IPS-18a (cell line): Measurements from ENCODE around the gene SCG5.
A peak's percentile ranks its signal among the peaks of the same experiment; 100 is the strongest.

Experiments
- H3K27ac ChIP-seq: one replicate; pipeline ENCODE4 v1.5.1; 2013; ENCODE audit warnings: low read length
- H3K27me3 ChIP-seq: one replicate; pipeline ENCODE4 v1.6.1; 2013; ENCODE audit warnings: mild to moderate bottlenecking, low read length; ENCODE audit not compliant: control insufficient read depth, insufficient read depth
- H3K36me3 ChIP-seq: one replicate; pipeline ENCODE4 v1.6.1; 2013; ENCODE audit warnings: low read depth, low read length; ENCODE audit not compliant: control insufficient read depth
- H3K4me1 ChIP-seq: one replicate; pipeline ENCODE4 v1.6.1; 2013; ENCODE audit warnings: low read depth, low read length; ENCODE audit not compliant: control insufficient read depth
- H3K4me3 ChIP-seq: one replicate; pipeline ENCODE4 v1.5.1; 2013; ENCODE audit warnings: low read length
- H3K9ac ChIP-seq: one replicate; pipeline ENCODE4 v1.6.1; 2013; ENCODE audit warnings: mild to moderate bottlenecking, low read length, moderate library complexity
- H3K9me3 ChIP-seq: one replicate; pipeline ENCODE4 v1.6.1; 2013; ENCODE audit warnings: low read depth, low read length; ENCODE audit not compliant: control insufficient read depth

The SCG5 gene

DNA sequence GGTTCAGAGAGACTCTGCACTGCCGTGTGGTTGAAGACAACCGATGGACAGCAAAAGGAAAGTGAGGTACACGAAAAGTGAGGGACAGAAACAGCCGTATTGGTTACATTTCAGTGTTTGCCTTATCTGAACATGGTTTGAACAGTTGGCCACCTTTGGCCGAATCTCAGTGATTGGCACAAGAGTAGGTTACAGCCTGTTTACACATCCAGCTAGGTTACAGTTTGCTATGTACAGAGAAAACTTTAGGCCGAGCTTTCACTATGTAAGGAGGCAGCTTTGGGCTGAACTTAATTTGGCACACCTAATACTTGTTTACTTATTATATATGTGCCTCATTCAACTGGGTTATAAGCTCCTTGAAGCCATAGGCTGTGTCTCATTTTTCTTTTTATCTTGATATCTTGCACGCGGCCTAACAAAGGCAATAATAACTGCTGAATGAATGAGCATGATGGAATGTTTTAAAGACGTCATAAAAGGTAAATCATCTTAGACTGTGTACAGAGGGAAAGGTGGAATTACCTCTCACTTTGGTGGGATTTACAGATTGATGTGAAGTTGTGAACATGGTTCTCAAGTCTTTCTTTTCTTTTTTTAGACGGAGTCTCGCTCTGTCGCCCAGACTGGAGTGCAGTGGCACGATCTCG, 59.1 kb downstream of the SCG5 start:
- no peaks in the 10 kb centered on the region for H3K4me1 ChIP-seq
- H3K4me3 ChIP-seq: no peak overlapping the region
- H3K27ac ChIP-seq: no peak overlapping the region
- no peak overlapping the region for H3K9ac ChIP-seq
- H3K27me3 ChIP-seq: no peaks in the 10 kb centered on the region
- H3K36me3 ChIP-seq: no peaks in the 10 kb centered on the region
- H3K9me3 ChIP-seq: no peaks in the 10 kb centered on the region

DNA sequence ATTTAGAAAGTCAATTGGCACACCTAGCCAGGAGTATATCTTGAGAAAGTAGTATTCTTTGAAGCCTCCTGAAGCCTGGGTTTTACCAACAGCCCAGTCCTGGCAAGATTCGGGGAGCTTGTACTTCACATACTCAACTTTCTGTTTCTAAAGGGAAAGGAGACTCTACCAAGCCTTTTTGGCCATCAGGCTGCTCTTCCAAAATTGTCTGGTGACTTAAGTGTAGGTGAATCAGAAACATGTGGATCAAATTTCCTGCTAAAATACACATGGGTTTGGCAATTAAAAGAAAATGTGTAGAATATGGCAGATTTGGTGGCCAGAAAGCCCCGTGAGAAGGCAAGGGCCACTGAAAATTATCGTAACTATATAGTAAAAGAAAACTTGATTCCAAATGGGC, 60.4 kb downstream of the SCG5 start:
- no peaks in the 10 kb centered on the region for H3K9me3 ChIP-seq
- no peak overlapping the region for H3K27ac ChIP-seq
- no peaks in the 10 kb centered on the region for H3K36me3 ChIP-seq
- H3K9ac ChIP-seq: no peak overlapping the region
- H3K27me3 ChIP-seq: no peaks in the 10 kb centered on the region
- no peak overlapping the region for H3K4me3 ChIP-seq
- H3K4me1 ChIP-seq: no peaks in the 10 kb centered on the region

DNA sequence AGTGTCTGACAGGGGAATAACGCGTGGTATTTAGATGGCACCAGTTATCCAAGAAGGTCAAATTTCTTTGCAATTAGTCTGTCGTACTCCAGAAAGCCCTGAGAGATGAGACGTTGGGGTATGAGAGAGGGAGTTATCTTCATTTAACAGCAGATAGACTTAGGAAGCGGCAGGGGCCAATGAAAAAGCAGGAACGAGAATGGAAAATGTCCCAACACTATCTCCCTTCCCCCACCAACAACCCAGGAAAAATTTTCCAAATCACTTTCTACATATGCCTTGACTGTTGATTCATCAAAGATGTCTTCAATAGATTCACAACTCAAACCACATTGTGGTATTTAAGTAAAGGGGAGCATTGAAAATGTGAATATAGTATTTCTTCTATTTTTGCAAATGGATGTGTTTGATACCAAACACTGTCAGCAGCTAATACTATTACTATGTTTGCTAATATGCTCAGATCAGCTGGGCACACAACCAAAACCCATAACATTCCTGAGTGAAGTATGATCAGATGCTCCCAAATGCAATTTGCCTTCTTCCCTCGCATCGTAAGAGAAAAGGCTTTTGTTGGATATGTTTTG, 63.0 kb downstream of the SCG5 start:
- Histone ChIP-seq H3K4me1 (no peaks in the 10 kb centered on the region), H3K27me3 (no peaks in the 10 kb centered on the region), H3K4me3 (no peak overlapping the region), H3K9ac (no peak overlapping the region), H3K36me3 (no peaks in the 10 kb centered on the region), H3K9me3 (no peaks in the 10 kb centered on the region), H3K27ac (no peak overlapping the region)

DNA sequence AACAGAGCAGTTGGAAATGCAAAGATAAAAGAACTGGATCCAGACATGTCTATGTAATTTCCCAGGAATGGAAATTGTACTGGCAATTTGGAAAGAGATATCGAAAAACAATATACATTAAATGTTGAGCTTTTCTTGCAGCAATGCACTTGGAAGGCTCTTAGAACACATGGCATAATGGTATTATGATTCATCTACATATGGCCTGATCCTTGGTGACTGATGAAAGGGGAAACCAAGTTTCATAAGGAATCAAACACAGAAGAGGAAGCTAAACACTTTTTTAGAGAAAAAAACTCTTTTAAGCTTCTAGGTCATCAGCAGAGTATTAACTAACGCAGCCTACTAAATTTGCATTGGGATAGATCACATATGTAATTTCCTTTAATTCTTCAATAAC, 63.9 kb downstream of the SCG5 start:
- H3K27ac ChIP-seq: no peak overlapping the region
- H3K9ac ChIP-seq: no peak overlapping the region
- H3K9me3 ChIP-seq: no peaks in the 10 kb centered on the region
- no peak overlapping the region for H3K4me3 ChIP-seq
- no peaks in the 10 kb centered on the region for H3K36me3 ChIP-seq
- H3K4me1 ChIP-seq: no peaks in the 10 kb centered on the region
- H3K27me3 ChIP-seq: no peaks in the 10 kb centered on the region

DNA sequence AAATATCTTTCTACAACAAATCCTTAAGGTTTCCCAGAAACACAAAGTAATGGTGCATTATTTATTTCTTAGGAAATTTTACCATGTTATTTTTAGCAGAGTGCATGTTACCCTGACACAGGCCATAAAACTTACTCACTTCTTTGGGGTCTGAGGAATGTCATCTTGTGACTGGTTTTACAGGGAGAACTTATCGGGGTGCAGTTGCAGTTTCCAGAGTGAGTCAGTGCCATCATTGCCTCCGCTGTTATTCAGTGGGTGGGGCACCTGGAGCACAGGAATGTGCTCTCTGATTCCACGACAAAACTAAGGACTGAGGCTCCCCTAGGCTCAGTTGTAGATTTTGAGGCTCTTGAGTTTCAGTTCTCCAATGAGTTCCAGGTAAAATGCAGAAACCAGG, 65.2 kb downstream of the SCG5 start:
- Histone ChIP-seq H3K4me3 (no peak overlapping the region), H3K9ac (no peak overlapping the region), H3K27me3 (no peaks in the 10 kb centered on the region), H3K36me3 (no peaks in the 10 kb centered on the region), H3K9me3 (no peaks in the 10 kb centered on the region), H3K27ac (no peak overlapping the region), H3K4me1 (no peaks in the 10 kb centered on the region)

DNA sequence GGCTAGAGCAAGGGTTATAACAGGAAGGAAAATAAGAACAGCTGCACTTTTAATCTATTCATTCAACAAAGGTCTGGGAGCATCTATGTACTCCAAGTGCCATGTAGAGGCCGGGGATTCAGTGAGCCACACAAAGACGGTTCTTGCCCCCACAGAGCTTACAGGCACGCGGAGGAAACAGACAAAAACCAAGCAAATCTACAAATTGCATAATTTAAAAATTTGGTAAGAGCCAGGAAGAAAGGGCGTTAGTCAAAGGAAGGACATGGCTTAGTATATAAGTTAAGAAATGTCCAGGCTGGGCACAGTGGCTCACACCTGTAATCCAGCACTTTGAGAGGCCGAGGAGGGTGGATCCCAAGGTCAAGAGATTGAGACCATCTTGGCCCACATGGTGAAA, 65.9 kb downstream of the SCG5 start:
- H3K36me3 ChIP-seq: no peaks in the 10 kb centered on the region
- H3K9ac ChIP-seq: no peak overlapping the region
- H3K4me3 ChIP-seq: no peak overlapping the region
- H3K4me1 ChIP-seq: no peaks in the 10 kb centered on the region
- no peaks in the 10 kb centered on the region for H3K27me3 ChIP-seq
- no peaks in the 10 kb centered on the region for H3K9me3 ChIP-seq
- H3K27ac ChIP-seq: no peak overlapping the region

DNA sequence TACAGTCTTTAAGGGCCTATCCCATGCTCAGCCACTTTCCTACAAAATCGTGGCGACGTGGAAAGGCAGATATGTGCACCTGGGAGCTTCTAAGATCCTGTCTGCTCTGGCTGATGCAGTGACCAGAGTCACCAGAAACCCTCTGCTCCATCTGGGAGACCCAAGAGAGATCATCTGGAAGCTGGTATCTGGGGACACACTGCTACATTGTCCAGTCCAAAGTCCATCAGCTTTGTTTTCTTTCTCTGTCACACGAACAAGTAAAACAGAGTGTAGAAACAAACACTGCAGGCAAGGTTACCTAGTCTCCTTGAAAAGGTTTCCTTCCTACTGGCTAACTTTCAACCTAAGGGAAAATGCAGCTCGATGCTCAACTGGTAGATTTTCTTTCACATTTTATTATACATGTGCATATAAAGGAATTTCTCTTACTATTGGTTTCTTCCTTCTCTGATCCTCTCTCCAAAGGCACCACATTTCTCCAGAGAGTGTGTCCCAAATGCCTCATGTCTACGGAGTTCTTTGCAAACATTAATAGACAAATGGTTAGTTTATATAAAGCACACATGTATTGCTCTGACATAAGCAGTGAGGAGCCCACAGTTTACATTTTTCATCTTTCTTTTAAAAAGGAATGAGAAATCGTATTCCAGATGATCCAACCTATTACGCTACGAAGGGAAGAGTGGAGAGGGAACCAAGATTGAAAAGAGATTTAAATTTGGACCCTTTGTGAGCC, 68.0 kb downstream of the SCG5 start:
- Histone ChIP-seq H3K27me3 (peaks cover 12% of the 10 kb centered on the region), H3K4me1 (no peaks in the 10 kb centered on the region), H3K36me3 (no peaks in the 10 kb centered on the region), H3K9ac (no peak overlapping the region), H3K9me3 (no peaks in the 10 kb centered on the region), H3K4me3 (no peak overlapping the region), H3K27ac (no peak overlapping the region)

DNA sequence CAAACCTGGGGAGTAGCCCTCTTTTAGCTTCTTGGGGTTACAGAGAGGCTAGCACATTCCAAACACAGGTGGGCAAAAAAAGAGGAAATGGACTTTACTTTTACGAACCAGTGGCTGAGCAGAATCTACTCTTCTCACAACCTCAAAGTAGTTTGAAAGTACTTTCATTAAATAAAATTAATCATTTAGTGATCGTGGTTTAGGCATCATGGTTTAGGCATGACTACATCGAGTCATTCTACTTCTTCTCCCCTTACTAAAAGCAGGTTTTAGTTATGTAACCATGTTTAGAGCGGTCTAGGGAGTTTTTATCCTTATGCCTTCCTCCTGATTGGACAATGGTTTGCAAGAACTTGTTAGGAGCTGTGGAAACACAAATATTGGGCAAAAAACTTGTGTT, 73.8 kb downstream of the SCG5 start:
- peaks cover 70% of the 10 kb centered on the region for H3K27me3 ChIP-seq

DNA sequence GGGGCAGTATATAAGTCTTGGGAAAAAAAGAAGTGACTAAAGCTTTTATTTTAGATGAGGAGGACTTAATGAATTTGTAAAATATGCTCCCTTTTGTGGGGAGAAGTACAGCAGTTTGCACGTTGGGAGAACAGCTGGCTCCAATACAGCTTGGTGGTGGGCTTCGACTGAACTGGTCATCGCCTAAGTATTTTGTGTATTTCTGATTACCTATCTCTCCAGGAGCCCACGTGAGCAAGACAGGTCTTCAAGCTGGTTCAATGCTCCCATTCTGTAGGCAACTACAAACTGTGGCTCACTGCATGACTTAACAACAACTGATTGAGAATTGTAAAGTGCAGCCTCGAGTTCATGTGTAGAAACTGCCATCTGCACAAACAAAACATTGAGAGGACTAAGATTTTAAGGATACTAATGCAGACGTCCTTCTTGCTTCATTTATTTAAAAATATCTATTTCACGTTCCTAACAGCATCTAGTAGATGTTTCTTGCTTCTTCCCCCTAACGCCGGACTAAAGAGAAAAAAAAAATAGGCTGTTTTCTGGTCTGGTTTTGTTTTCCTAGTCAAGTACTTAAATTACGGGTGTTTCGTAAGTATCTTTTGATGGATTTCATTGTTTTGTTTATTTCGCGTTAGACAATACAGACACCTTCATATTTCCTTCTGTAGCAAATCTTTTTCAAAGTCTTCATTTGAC, 74.9 kb downstream of the SCG5 start:
- Histone ChIP-seq H3K27me3 (peaks cover 81% of the 10 kb centered on the region), H3K4me1 (peaks cover 11% of the 10 kb centered on the region), H3K4me3 (peak overlapping the region; percentile 64), H3K9ac (no peak overlapping the region), H3K36me3 (no peaks in the 10 kb centered on the region), H3K9me3 (no peaks in the 10 kb centered on the region), H3K27ac (no peak overlapping the region)

More for the DNA sequence above, 73.8 kb downstream of the SCG5 start:
- H3K9ac ChIP-seq: no peak overlapping the region
- H3K27ac ChIP-seq: no peak overlapping the region
- no peaks in the 10 kb centered on the region for H3K36me3 ChIP-seq
- H3K4me3 ChIP-seq: no peak overlapping the region
- peaks cover 11% of the 10 kb centered on the region for H3K4me1 ChIP-seq
- no peaks in the 10 kb centered on the region for H3K9me3 ChIP-seq

DNA sequence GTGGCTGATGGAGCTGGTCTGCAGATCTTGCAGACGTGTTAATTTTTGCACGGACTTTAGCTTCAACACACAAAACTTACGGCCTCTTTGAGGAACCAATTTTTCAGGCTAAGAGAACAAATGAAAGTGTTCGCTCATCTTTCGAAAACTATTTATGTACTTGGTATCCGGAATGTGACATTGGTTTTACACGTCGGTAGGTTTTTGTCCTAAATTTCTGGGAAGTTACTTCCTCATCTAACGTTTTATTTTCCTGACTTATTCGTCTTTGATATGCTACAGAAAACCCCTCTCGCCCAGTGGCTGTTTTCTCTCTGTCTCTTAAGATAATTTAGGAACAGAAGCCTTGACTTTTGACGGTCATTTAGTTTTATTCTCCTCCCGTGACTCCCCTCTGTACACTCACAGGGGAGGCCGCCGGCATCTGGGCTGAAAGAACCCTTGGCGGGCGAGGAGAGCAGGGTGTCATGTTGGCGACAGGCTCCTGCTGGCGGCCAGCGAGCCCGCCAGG, 75.5 kb downstream of the SCG5 start:
- no peaks in the 10 kb centered on the region for H3K36me3 ChIP-seq
- no peak overlapping the region for H3K9ac ChIP-seq
- H3K27me3 ChIP-seq: peaks cover 87% of the 10 kb centered on the region
- no peak overlapping the region for H3K27ac ChIP-seq
- H3K4me3 ChIP-seq: peak overlapping the region; percentile 64
- H3K9me3 ChIP-seq: no peaks in the 10 kb centered on the region
- H3K4me1 ChIP-seq: peaks cover 11% of the 10 kb centered on the region

DNA sequence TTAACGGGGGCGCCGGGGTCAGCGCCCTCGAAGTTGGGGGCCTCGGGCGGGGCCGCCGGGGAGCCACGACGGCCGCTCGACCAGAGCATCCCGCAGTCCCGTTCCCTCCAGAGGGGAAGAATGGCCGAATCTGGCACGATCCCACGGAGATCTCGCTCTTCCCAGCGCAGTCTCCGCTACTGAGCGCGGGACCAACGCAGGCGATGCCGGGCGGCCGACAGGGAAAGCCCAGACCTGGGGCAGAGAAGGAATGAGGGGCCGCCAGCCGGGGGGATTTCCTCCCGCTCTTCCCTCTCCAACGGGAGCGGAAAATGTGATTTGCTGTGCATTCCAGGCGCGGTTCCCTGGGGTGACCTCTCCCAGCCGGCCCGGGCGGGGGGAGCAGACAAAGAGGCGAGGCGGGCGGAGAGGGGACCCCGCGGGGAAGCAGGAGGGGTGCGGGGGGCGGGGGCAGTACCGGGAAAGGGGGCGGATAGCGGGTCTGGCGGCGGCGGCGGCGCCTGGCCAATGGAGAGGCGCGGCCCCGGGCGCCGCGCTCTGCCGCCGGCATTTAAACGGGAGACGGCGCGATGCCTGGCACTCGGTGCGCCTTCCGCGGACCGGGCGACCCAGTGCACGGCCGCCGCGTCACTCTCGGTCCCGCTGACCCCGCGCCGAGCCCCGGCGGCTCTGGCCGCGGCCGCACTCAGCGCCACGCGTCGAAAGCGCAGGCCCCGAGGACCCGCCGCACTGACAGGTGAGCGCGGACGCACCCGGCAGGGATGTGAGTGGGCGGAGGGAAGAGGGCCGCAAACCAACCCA, 76.1 kb downstream of the SCG5 start, which contains the start of gene GREM1:
Gene GREM1, plus strand, starts transcription at position 579 of the 801 bp plus-strand sequence. CDS start 12,687 bp downstream, outside the sequence.
- Histone ChIP-seq H3K4me1 (peaks cover 11% of the 10 kb centered on the region), H3K9me3 (no peaks in the 10 kb centered on the region), H3K36me3 (no peaks in the 10 kb centered on the region), H3K9ac (no peak within 1 kb of the TSS), H3K4me3 (peak within 1 kb of the TSS; percentile 64), H3K27me3 (peaks cover 94% of the 10 kb centered on the region), H3K27ac (no peak within 1 kb of the TSS)
